ENCODE results near the gene TAF3.

Gene TAF3

GRCh38 chr10:7813481-7813880 lies 4.8 kb upstream of the TAF3 start:
- in situ Hi-C loops (cut with HindIII; ENCODE audit: low sequenced_read_pairs) = no loop called here
- H3K4me3 ChIP-seq (ENCODE audit: low read depth, low read length) = no peak overlapping the region
- TF ChIP-seq, protein P1, sequence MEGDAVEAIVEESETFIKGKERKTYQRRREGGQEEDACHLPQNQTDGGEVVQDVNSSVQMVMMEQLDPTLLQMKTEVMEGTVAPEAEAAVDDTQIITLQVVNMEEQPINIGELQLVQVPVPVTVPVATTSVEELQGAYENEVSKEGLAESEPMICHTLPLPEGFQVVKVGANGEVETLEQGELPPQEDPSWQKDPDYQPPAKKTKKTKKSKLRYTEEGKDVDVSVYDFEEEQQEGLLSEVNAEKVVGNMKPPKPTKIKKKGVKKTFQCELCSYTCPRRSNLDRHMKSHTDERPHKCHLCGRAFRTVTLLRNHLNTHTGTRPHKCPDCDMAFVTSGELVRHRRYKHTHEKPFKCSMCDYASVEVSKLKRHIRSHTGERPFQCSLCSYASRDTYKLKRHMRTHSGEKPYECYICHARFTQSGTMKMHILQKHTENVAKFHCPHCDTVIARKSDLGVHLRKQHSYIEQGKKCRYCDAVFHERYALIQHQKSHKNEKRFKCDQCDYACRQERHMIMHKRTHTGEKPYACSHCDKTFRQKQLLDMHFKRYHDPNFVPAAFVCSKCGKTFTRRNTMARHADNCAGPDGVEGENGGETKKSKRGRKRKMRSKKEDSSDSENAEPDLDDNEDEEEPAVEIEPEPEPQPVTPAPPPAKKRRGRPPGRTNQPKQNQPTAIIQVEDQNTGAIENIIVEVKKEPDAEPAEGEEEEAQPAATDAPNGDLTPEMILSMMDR (IDR thresholded peaks at IDR 0.05; ENCODE audit: low read depth, low read length, missing control alignments) = no peak
- DNase-seq (ENCODE audit: low read depth) = no peak

GRCh38 chr10:7817576-7817975 lies 729 bp upstream of the TAF3 start:
- in situ Hi-C loops (cut with HindIII; ENCODE audit: low sequenced_read_pairs) = no loop called here
- DNase-seq (ENCODE audit: low read depth) = no peak
- TF ChIP-seq, protein P1 (IDR thresholded peaks at IDR 0.05; ENCODE audit: low read depth, low read length, missing control alignments) = no peak
- peak overlapping the region; percentile 79 for H3K4me3 ChIP-seq (ENCODE audit: low read depth, low read length)

- TF ChIP-seq, protein P1 (IDR thresholded peaks at IDR 0.05; ENCODE audit: low read depth, low read length, missing control alignments) = no peak
- in situ Hi-C loops (cut with HindIII; ENCODE audit: low sequenced_read_pairs) = no loop called here
- no peak for DNase-seq (ENCODE audit: low read depth)
- peak overlapping the region; percentile 79 for H3K4me3 ChIP-seq (ENCODE audit: low read depth, low read length)
Measured at GRCh38 chr10:7817984-7818294, 366 bp upstream of the TAF3 start.

DNA sequence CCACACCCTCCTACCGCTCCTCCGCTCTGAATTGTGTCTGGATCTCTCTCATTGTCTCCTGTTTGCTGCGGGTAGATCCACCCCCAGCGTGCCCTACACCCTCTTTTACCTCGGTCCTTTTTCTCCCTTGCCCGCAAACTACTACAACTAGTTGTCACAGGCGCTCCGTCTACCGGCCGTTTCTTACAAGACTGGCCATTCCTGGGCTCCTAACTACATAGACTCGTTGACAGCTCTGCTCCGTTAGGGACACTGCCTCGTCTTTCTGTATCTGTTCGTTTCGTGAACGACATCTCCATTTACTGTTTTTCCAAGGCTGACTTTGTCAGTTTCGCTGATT lies 786 bp downstream of the TAF3 start:
- H3K4me3 ChIP-seq (ENCODE audit: low read depth, low read length) = peak overlapping the region; percentile 79
- TF ChIP-seq, protein P1 (IDR thresholded peaks at IDR 0.05; ENCODE audit: low read depth, low read length, missing control alignments) = peak; percentile 69
- DNase-seq (ENCODE audit: low read depth) = peak; percentile 16
- in situ Hi-C loops (cut with HindIII; ENCODE audit: low sequenced_read_pairs) = no loop called here

GRCh38 chr10:7824251-7824650 lies 5.9 kb downstream of the TAF3 start:
- TF ChIP-seq, protein P1 (IDR thresholded peaks at IDR 0.05; ENCODE audit: low read depth, low read length, missing control alignments) = no peak
- no peak for DNase-seq (ENCODE audit: low read depth)
- H3K4me3 ChIP-seq (ENCODE audit: low read depth, low read length) = no peak overlapping the region
- in situ Hi-C loops (cut with HindIII; ENCODE audit: low sequenced_read_pairs) = no loop called here

- no peak for DNase-seq (ENCODE audit: low read depth)
- in situ Hi-C loops (cut with HindIII; ENCODE audit: low sequenced_read_pairs) = no loop called here
- TF ChIP-seq, protein P1 (IDR thresholded peaks at IDR 0.05; ENCODE audit: low read depth, low read length, missing control alignments) = peak; percentile 26
- H3K4me3 ChIP-seq (ENCODE audit: low read depth, low read length) = no peak overlapping the region
Measured at GRCh38 chr10:7826971-7827370, 8.7 kb downstream of the TAF3 start.

- H3K4me3 ChIP-seq (ENCODE audit: low read depth, low read length) = no peak overlapping the region
- in situ Hi-C loops (cut with HindIII; ENCODE audit: low sequenced_read_pairs) = no loop called here
- no peak for DNase-seq (ENCODE audit: low read depth)
- TF ChIP-seq, protein P1 (IDR thresholded peaks at IDR 0.05; ENCODE audit: low read depth, low read length, missing control alignments) = no peak
Measured at GRCh38 chr10:7829289-7829834, 11.1 kb downstream of the TAF3 start.
